ENCODE data around the gene CFAP97D1. TPM values are rescaled to one million over a fixed set of nuclear protein-coding genes. Genes with fewer than 3 reads are reported as not detected.

The CFAP97D1 gene
- total and polyA plus RNA-seq, 2 experiments from 2014 or later, result 0.07 to 0.10 TPM

- H3K79me2 ChIP-seq (replicated peaks; ENCODE audit: insufficient read depth), result no peaks in the 10 kb centered on the region; the same call in 1 of the 2 replicates
- no peak for TF ChIP-seq EZH2phosphoT487 (IDR thresholded peaks at IDR 0.05; ENCODE audit: unreplicated experiment)
- no peak for TF ChIP-seq ZNF331 (CRISPR knock-in tag; IDR thresholded peaks at IDR 0.05; ENCODE audit: low read depth)
- TF ChIP-seq NANOG (IDR thresholded peaks at IDR 0.05; ENCODE audit: borderline replicate concordance), result no peak
- TF ChIP-seq CTCF (conservative IDR thresholded peaks at IDR 0.05; ENCODE audit: low read depth in 2 of 2), result no peak
- no peak for TF ChIP-seq ETS1 (IDR thresholded peaks at IDR 0.05)
- Mint-ChIP-seq H3K4me3 (no peak overlapping the region), H3K4me1 (no peaks in the 10 kb centered on the region), H3K27me3 (ENCODE audit: insufficient read depth, low read depth, poor library complexity) (peaks cover 5% of the 10 kb centered on the region), H3K36me3 (ENCODE audit: low read depth) (peaks cover 37% of the 10 kb centered on the region), H3K9me3 (no peaks in the 10 kb centered on the region), H3K27ac (no peak overlapping the region)
- no peaks in the 10 kb centered on the region for H3K27me3 ChIP-seq (ENCODE audit: insufficient read depth)
- H3K4me1 ChIP-seq (ENCODE audit: insufficient read depth), result no peaks in the 10 kb centered on the region
- H3K9me2 ChIP-seq (ENCODE audit: insufficient read depth), result no peaks in the 10 kb centered on the region
- ATAC-seq, result no peak
- no peak overlapping the region for H3K27ac ChIP-seq (ENCODE audit: low read depth)
- H2AFZ ChIP-seq, result no peak overlapping the region
- H3K36me3 ChIP-seq (ENCODE audit: insufficient read depth), result 0 out of 2 replicates have a peak, but pooled peaks cover 5% of the 10 kb centered on the region
- H3F3A ChIP-seq (replicated peaks; ENCODE audit: low read depth), result no peaks in the 10 kb centered on the region
- H3K4me2 ChIP-seq, result no peak overlapping the region
- DNase-seq (ENCODE audit: low spot score), result no peak
- no peak overlapping the region for H3K4me3 ChIP-seq
- H4K20me1 ChIP-seq (replicated peaks; ENCODE audit: insufficient read depth), result 0 out of 2 replicates have a peak, but pooled peaks cover 2% of the 10 kb centered on the region
These were observed 8.8 kb upstream of the CFAP97D1 start for GRCh38 chr17:43771463-43771862.

- Histone ChIP-seq H3K27me3 (ENCODE audit: insufficient read depth) (no peaks in the 10 kb centered on the region), H4K20me1 (replicated peaks; ENCODE audit: insufficient read depth) (peaks cover 9% of the 10 kb centered on the region; the same call in 1 of the 2 replicates)
- TF ChIP-seq NANOG (IDR thresholded peaks at IDR 0.05; ENCODE audit: borderline replicate concordance) (no peak), ZNF462 (CRISPR knock-in tag; IDR thresholded peaks at IDR 0.05) (no peak), JUNB (IDR thresholded peaks at IDR 0.05; ENCODE audit: unreplicated experiment) (no peak), ZNF331 (CRISPR knock-in tag; IDR thresholded peaks at IDR 0.05; ENCODE audit: low read depth) (no peak), STAT1 (IDR thresholded peaks at IDR 0.05; ENCODE audit: unreplicated experiment) (no peak), CTCF (conservative IDR thresholded peaks at IDR 0.05; ENCODE audit: low read depth in 2 of 2) (no peak)
These were observed 7.2 kb upstream of the CFAP97D1 start for GRCh38 chr17:43772877-43773648.

More at GRCh38 chr17:43772877-43773648, 7.2 kb upstream of the CFAP97D1 start:
- H3K4me1 Mint-ChIP-seq, result no peaks in the 10 kb centered on the region
- H3K36me3 Mint-ChIP-seq (ENCODE audit: low read depth), result peaks cover 37% of the 10 kb centered on the region
- Histone ChIP-seq H3K36me3 (ENCODE audit: insufficient read depth) (0 out of 2 replicates have a peak, but pooled peaks cover 5% of the 10 kb centered on the region), H2AFZ (no peak overlapping the region), H3K4me1 (ENCODE audit: insufficient read depth) (peaks cover 6% of the 10 kb centered on the region; the same call in 1 of the 2 replicates), H3K4me2 (no peak overlapping the region), H3K9me2 (ENCODE audit: insufficient read depth) (no peaks in the 10 kb centered on the region), H3K27ac (ENCODE audit: low read depth) (no peak overlapping the region), H3K79me2 (replicated peaks; ENCODE audit: insufficient read depth) (peaks cover 9% of the 10 kb centered on the region), H3K4me3 (no peak overlapping the region), H3F3A (replicated peaks; ENCODE audit: low read depth) (no peaks in the 10 kb centered on the region)
- peaks cover 5% of the 10 kb centered on the region for H3K27me3 Mint-ChIP-seq (ENCODE audit: insufficient read depth, low read depth, poor library complexity)
- H3K4me3 Mint-ChIP-seq, result no peak overlapping the region
- no peak for DNase-seq (ENCODE audit: low spot score)
- no peak for ATAC-seq
- peak overlapping the region; percentile 8; the same call in 1 of the 2 replicates for H3K27ac Mint-ChIP-seq
- no peaks in the 10 kb centered on the region for H3K9me3 Mint-ChIP-seq

Measured in GM23338 (cell line).